ENCODE results near the gene LRRFIP2. TPM values are rescaled to one million over a fixed set of nuclear protein-coding genes. Genes with fewer than 3 reads are reported as not detected.
"Not testable (repeated sequence)": the region's sequence is repeated elsewhere in the genome, so short reads cannot be mapped to it uniquely, and the experiment has no call there.

LRRFIP2 gene
- total RNA-seq, 2 experiments from 2014 or later, result 38.1 to 47.9 TPM

DNA sequence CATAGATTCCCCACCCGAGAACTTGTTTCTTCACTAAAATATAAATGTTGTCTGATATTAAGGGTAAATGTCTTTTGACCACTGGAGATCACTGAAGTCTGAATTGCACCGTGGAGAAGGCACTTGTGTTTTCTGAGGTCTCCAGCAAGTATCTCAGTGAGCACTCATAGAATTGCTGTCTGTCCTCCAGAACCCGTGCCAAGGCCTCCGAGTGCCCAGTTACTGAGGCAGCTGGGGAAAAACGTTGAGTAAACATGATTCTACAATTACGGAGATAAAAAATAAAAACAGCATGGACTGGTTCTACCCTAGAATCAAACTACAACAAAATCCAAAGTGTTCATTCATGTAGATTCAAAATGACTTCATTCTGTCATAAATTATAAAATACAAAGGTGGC is 121.0 kb downstream of the LRRFIP2 start:
- Mint-ChIP-seq H3K27ac (no peak overlapping the region), H3K4me3 (no peak overlapping the region), H3K36me3 (peaks cover 55% of the 10 kb centered on the region), H3K27me3 (no peaks in the 10 kb centered on the region), H3K4me1 (peaks cover 4% of the 10 kb centered on the region), H3K9me3 (ENCODE audit: low read depth) (no peaks in the 10 kb centered on the region)
- ATAC-seq (no peak), DNase-seq (no peak)
- CTCF ChIA-PET, result no interaction called here

DNA sequence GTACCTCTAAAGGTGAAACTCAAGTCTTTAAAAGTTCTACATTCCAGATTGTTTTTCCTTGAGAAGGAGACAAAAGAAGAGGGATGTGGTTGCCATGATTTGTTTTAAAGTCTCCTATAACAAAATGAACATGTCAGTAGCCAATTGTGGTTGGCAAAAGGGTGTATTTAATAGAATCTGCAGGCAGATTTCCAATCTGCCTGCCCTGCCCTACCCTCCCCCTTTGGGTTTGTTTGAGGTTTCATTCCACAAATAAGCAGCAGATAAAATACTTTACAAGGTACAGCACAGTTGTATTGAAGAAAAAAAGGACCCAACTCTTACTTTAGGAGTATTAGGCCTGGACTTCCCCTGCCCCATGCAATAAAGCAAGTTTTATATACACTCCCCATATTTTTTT is 121.5 kb downstream of the LRRFIP2 start:
- CTCF ChIA-PET, result no interaction called here
- ATAC-seq (no peak), DNase-seq (no peak)
- H3K4me3 Mint-ChIP-seq, result no peak overlapping the region
- H3K27me3 Mint-ChIP-seq, result no peaks in the 10 kb centered on the region
- no peak overlapping the region for H3K27ac Mint-ChIP-seq
- peaks cover 4% of the 10 kb centered on the region for H3K4me1 Mint-ChIP-seq
- H3K9me3 Mint-ChIP-seq (ENCODE audit: low read depth), result no peaks in the 10 kb centered on the region
- peaks cover 58% of the 10 kb centered on the region for H3K36me3 Mint-ChIP-seq

DNA sequence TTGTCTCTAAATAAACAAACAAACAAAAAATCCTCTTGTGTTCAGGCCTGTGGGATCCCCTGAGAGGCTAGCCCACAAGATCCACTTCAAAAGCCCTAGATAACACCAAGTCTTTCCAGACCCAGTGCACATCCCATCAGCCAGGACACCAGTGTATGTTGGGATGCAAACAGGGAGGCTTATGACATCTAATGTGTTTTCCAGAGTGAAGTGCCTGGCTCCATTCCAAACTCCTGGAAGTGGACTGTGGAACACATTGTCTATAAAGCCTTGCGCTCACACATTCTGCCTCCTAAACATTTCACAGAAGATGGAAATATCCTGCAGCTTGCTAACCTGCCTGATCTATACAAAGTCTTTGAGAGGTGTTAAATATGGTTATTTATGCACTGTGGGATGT is 124.1 kb downstream of the LRRFIP2 start:
- Mint-ChIP-seq H3K4me1 (peaks cover 4% of the 10 kb centered on the region), H3K27me3 (no peaks in the 10 kb centered on the region), H3K9me3 (ENCODE audit: low read depth) (no peaks in the 10 kb centered on the region), H3K36me3 (peaks cover 59% of the 10 kb centered on the region), H3K4me3 (no peak overlapping the region), H3K27ac (no peak overlapping the region)
- DNase-seq (no peak), ATAC-seq (no peak)
- CTCF ChIA-PET, result interaction anchor here (0.8 kb wide), 1 partner anchor 14 kb away, joined by 4 read pairs; no protein-coding TSS in a partner anchor

DNA sequence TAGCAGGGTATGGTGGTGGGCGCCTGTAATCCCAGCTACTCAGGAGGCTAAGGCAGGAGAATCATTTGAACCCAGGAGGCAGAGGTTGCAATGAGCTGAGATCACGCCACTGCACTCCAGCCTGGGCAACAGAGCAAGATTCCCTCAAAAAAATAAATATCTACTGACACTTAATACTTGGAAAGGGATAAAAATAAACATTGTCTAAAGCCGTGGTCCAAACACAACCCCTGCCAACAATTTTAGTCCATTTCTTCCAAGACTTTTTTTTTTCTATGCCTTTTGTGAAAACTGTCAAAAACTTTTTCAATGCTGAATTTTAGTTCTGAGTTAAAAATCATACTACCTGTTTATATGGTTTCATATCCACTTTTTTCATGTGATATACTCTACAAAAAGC is 131.7 kb downstream of the LRRFIP2 start:
- DNase-seq; ATAC-seq; H3K9me3 Mint-ChIP-seq (ENCODE audit: low read depth); H3K27me3 Mint-ChIP-seq; H3K4me1 Mint-ChIP-seq; H3K27ac Mint-ChIP-seq; CTCF ChIA-PET; H3K4me3 Mint-ChIP-seq: not testable (repeated sequence)
- H3K36me3 Mint-ChIP-seq, result peaks cover 51% of the 10 kb centered on the region

DNA sequence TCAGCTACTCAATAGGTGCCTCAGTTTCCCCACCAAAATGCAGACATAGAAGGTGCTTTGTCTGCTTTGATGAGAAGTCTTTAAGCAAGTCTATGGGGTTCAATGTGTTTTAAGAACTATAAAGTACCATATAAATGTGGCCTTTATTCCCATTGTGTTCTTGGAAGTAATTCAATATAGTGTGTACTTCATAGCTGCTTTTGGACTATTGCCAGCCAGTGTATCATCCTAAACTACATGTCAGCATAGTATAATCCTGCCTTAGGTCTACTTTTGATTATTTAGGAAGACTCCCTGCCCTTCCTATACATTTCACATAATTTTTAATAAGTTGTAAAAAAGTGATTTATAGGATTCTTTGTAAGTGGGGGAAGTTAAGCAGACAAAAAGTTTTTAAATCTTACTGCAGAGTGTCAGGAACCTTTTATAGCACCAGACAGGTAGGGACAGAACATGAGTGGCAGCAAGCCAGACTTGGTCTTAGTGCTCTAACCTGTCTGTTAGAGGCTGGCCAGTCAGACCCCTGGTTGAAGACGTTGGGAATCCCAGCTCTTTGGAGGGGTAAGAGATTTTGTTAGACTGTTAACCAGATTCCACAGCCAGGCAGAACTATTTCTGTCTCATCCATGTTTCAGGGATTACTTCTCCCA is 132.7 kb downstream of the LRRFIP2 start:
- Mint-ChIP-seq H3K27me3 (no peaks in the 10 kb centered on the region), H3K4me3 (no peak overlapping the region)

DNA sequence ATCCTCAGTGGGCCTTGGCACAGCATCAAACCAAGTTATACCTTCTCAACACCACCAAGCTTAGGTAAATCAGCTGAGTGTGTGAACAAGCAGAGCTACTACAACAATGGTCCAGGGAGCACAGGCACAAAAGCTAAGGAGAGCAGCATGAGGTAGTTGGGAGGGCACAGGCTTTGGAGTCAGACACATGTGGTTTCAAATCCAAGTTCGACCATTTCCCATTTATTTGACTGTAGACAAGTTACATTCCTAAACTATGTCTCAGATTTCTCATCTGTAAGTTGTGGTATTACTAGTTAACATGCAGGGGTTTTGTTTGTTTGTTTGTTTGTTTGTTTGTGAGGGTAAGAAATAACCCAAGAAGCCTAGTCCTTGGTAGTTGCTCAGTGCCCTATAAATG is 134.2 kb downstream of the LRRFIP2 start:
- H3K9me3 Mint-ChIP-seq (ENCODE audit: low read depth), result no peaks in the 10 kb centered on the region
- peaks cover 62% of the 10 kb centered on the region for H3K36me3 Mint-ChIP-seq
- no peak overlapping the region for H3K4me3 Mint-ChIP-seq
- no peaks in the 10 kb centered on the region for H3K27me3 Mint-ChIP-seq
- no peak overlapping the region for H3K27ac Mint-ChIP-seq
- DNase-seq (no peak), ATAC-seq (no peak)
- CTCF ChIA-PET, result no interaction called here
- H3K4me1 Mint-ChIP-seq, result no peaks in the 10 kb centered on the region

More for the DNA sequence above, 132.7 kb downstream of the LRRFIP2 start:
- H3K9me3 Mint-ChIP-seq (ENCODE audit: low read depth), result no peaks in the 10 kb centered on the region
- H3K27ac Mint-ChIP-seq, result no peak overlapping the region
- no peak for DNase-seq
- H3K4me1 Mint-ChIP-seq, result no peaks in the 10 kb centered on the region
- peaks cover 55% of the 10 kb centered on the region for H3K36me3 Mint-ChIP-seq
- ATAC-seq, result no peak
- CTCF ChIA-PET, result no interaction called here

DNA sequence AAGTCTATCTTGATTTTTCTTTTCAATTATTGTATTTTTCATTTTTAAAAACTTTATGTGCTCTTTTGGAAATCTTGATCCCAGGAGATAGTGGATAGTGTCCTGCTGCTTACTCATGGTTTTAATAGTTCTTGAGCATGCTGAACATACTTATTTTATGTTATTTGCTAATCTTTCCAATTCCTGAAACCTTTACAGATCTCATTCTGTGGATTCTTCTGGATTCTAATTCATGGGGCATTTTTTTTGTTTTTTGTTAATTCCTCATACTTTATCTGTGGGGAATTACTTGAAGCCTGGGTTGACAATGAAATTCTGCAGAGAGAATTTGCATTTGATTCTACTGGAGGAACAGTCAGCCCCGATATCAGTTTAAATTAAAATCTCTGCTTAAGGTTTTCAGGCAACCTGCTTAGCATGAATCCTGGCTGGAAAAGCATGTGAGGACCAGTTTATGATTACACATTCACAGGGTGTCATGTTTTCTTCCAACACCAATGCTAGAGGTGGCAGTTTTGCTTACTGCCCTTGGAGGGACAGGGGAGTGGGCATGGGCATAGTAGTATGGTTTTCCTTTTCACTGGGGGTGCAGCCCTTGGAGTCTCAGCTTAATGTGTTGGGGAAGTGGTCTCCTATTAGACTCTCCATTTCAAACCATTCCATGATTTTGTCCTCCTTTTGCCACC is 135.1 kb downstream of the LRRFIP2 start:
- CTCF ChIA-PET, result no interaction called here
- no peak overlapping the region for H3K4me3 Mint-ChIP-seq

DNA sequence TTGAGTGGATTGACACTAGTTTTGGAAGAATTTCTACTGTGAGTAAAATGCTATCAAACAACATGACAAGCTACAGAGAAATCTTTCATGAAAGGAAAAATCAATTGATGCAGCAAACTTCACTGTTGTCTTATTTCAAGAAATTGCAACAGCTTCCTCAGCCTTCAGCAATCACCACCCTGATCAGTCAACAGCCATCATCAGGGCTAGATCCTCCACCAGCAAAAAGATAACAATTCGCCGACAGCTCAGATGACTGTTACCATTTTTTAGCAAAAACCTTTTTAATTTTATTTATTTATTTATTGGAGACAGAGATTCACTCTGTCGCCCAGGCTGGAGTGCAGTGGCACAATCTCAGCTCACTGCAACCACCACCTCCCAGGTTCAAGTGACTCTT is 137.0 kb downstream of the LRRFIP2 start:
- Mint-ChIP-seq H3K27me3 (no peaks in the 10 kb centered on the region), H3K4me3 (no peak overlapping the region), H3K36me3 (peaks cover 76% of the 10 kb centered on the region), H3K27ac (no peak overlapping the region), H3K9me3 (ENCODE audit: low read depth) (peaks cover 3% of the 10 kb centered on the region), H3K4me1 (no peaks in the 10 kb centered on the region)
- DNase-seq (no peak), ATAC-seq (no peak)
- CTCF ChIA-PET, result no interaction called here

More for the DNA sequence above, 135.1 kb downstream of the LRRFIP2 start:
- H3K9me3 Mint-ChIP-seq (ENCODE audit: low read depth), result peaks cover 3% of the 10 kb centered on the region
- DNase-seq (no peak), ATAC-seq (no peak)
- H3K27me3 Mint-ChIP-seq, result no peaks in the 10 kb centered on the region
- no peaks in the 10 kb centered on the region for H3K4me1 Mint-ChIP-seq
- H3K27ac Mint-ChIP-seq, result no peak overlapping the region
- H3K36me3 Mint-ChIP-seq, result peaks cover 67% of the 10 kb centered on the region

DNA sequence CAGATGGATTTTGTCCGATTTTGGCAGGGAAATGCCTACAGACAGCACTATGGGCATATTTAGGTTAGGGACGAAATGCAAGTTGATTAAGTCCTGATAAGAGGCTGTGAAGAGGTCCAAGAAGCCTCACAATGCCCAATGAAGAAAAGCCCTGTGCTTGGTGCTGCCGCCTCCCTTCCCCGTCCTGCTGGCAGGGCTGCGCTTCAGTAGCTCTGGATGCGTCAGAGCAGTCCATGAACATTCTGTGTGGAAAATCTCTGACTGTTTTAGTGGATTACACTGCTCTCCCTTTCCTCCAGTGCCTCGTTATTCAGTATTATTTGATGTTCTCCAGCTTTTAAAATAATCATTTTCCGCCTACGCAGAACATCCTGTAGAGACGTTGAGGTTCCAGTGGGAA is 141.4 kb downstream of the LRRFIP2 start:
- CTCF ChIA-PET, result no interaction called here
- no peak for ATAC-seq
- Mint-ChIP-seq H3K36me3 (peaks cover 74% of the 10 kb centered on the region), H3K27me3 (no peaks in the 10 kb centered on the region), H3K4me1 (peaks cover 5% of the 10 kb centered on the region), H3K9me3 (ENCODE audit: low read depth) (peaks cover 3% of the 10 kb centered on the region), H3K4me3 (no peak overlapping the region), H3K27ac (no peak overlapping the region)
- DNase-seq, result no peak

DNA sequence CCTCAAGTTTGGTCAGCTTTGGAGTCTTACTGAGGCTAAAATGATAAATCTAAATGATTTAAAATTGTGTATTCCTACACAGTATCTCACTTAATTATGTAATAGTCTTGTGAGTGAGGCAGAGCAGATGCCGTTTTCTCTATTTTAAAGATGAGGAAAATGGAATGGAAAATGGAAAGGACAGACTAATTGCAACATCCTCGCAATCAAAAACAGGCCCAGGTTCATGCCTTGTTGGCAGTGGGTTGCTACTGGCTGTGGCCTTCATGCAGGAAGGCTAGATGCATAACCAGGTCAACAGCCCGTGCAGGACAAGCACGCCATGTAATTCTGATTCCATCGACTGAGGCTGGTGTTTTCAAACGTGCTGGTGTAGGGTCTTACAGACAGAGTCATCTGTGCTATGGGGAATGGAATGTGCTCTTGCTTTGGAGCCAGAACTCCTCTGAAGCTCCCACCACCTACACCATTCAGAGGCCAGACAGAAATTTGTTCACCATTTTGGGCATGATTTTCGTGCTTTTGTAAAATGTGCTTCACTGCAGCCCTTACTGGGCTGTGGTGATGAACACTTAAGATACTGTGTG is 143.2 kb downstream of the LRRFIP2 start:
- CTCF ChIA-PET, result no interaction called here
- DNase-seq, result no peak
- Mint-ChIP-seq H3K4me1 (peaks cover 5% of the 10 kb centered on the region), H3K27ac (no peak overlapping the region), H3K27me3 (no peaks in the 10 kb centered on the region), H3K36me3 (peaks cover 71% of the 10 kb centered on the region), H3K4me3 (no peak overlapping the region), H3K9me3 (ENCODE audit: low read depth) (peaks cover 3% of the 10 kb centered on the region)
- ATAC-seq, result no peak

DNA sequence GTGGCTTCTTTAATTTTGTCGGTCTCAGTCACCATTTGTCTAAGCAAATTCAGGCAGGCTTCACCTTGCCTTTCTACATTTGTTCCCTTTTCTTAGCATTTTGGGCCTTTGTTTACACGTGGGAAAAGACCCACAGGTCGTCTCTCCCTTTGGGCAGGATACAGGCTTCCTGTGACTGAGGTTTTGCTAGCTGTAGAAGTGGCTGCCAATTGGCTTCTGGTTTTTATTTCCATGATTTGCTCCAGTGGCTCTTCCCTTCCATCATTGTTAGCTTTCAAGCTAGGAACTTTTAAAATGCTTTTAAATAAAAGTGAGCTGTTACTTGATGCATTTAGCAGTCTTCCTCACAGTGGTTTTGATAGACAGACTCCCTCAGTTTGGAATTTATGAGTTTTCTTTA is 143.8 kb downstream of the LRRFIP2 start:
- CTCF ChIA-PET, result no interaction called here
- Mint-ChIP-seq H3K36me3 (peaks cover 72% of the 10 kb centered on the region), H3K4me3 (no peak overlapping the region), H3K9me3 (ENCODE audit: low read depth) (peaks cover 3% of the 10 kb centered on the region), H3K27ac (no peak overlapping the region), H3K27me3 (no peaks in the 10 kb centered on the region), H3K4me1 (peaks cover 5% of the 10 kb centered on the region)
- no peak for DNase-seq
- no peak for ATAC-seq

DNA sequence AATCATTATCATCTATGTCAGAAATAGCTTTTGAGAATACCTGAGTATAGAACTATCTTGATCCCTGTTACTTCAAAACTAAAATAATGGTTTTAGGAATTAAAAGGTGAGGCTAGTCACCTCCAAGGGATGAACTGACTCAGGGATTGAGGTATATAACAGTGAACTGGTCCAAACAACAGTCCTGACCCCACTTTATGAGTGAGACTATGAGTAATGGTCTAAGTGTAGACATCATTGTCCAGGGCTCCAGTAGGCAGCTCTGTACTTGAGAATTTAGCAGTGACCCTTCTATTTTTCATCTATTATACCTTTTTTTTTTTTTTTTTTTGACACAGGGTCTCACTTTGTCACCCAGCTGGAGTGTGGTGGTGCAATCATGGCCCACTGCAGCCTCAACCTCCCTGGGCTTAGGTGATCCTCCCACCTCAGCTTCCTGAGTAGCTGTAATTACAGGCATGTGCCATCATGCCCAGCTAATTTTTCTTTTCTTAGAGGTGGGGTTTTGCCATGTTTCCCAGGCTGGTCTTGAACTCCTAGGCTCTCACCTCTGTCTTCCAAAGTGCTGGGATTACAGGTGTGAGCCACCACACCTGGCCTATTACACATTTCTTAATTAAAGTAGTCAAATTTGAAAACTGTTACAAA is 144.7 kb downstream of the LRRFIP2 start:
- ATAC-seq, result no peak
- CTCF ChIA-PET, result interaction anchor here (0.9 kb wide), 1 partner anchor 17 kb away, joined by 3 read pairs; no protein-coding TSS in a partner anchor
- peaks cover 66% of the 10 kb centered on the region for H3K36me3 Mint-ChIP-seq

DNA sequence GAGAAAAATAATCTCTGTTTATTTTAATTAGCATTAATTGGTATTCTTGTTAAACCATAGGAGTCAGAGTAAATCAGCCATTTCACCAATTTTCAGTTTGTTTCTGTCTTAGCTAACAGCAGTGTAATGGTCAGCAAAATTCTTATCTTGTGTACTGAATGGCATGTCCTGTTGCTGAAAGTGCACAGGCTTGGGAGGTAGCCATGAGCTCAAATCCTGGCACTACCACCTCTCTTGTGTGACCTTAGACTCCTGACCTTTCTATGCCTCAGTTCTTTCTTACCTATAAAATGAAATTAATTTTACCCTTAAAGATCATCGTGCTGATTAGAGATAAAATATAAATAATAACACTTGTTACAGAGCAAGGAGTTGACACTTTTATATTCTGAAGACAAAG is 145.3 kb downstream of the LRRFIP2 start:
- CTCF ChIA-PET, result interaction anchor here (0.9 kb wide), 1 partner anchor 18 kb away, joined by 3 read pairs; no protein-coding TSS in a partner anchor
- no peak for DNase-seq
- no peak overlapping the region for H3K27ac Mint-ChIP-seq
- no peaks in the 10 kb centered on the region for H3K9me3 Mint-ChIP-seq (ENCODE audit: low read depth)
- H3K4me1 Mint-ChIP-seq, result peaks cover 10% of the 10 kb centered on the region
- H3K4me3 Mint-ChIP-seq, result no peak overlapping the region
- no peaks in the 10 kb centered on the region for H3K27me3 Mint-ChIP-seq
- peaks cover 65% of the 10 kb centered on the region for H3K36me3 Mint-ChIP-seq
- no peak for ATAC-seq

More for the DNA sequence above, 144.7 kb downstream of the LRRFIP2 start:
- no peaks in the 10 kb centered on the region for H3K9me3 Mint-ChIP-seq (ENCODE audit: low read depth)
- peaks cover 9% of the 10 kb centered on the region for H3K4me1 Mint-ChIP-seq
- H3K4me3 Mint-ChIP-seq, result no peak overlapping the region
- H3K27ac Mint-ChIP-seq, result no peak overlapping the region
- no peak for DNase-seq
- no peaks in the 10 kb centered on the region for H3K27me3 Mint-ChIP-seq
